Left lung (tissue), 10 donors: ENCODE results near the gene CDC42BPA. TPM values are rescaled to one million over a fixed set of nuclear protein-coding genes. Genes with fewer than 3 reads are reported as not detected.

Experiments used
- ATAC-seq: fragments of 200-7000 bp; cut with Tn5 transposase; one replicate; pipeline ENCODE4 v1.9.1; 2020; ENCODE audit warnings: moderate library complexity
- DNase-seq, 4 donors: peaks; one replicate each; pipeline ENCODE4 v3.0.0-alpha.2; 2013 to 2020
- H3K27ac ChIP-seq, 2 donors: fragments of 200-600 bp; sonication (generic) in 1 of 2; one replicate each; pipeline versions ENCODE4 v1.5.0 to v1.8.0; 2020 to 2021
- H3K27me3 ChIP-seq, 2 donors: fragments of 200-600 bp; sonication (generic) in 1 of 2; one replicate each; pipeline versions ENCODE4 v1.5.0 to v1.8.0; 2020 to 2021
- H3K36me3 ChIP-seq, 2 donors: fragments of 200-600 bp; sonication (generic) in 1 of 2; one replicate each; pipeline versions ENCODE4 v1.5.0 to v1.8.0; 2020 to 2021
- H3K4me1 ChIP-seq, 2 donors: fragments of 200-600 bp; one replicate each; pipeline ENCODE4 v1.8.0; 2021
- H3K4me3 ChIP-seq, 2 donors: fragments of 200-600 bp; sonication (generic) in 1 of 2; one replicate each; pipeline versions ENCODE4 v1.5.0 to v1.8.0; 2020 to 2021; ENCODE audit warnings: mild to moderate bottlenecking in 1 of 2
- H3K9me3 ChIP-seq, 2 donors: fragments of 200-600 bp; sonication (generic) in 1 of 2; one replicate each; pipeline versions ENCODE4 v1.5.0 to v1.8.0; 2020 to 2021
- CTCF ChIP-seq, 2 donors: fragments of 200-600 bp; sonication (generic) in 1 of 2; IDR thresholded peaks; one replicate each; pipeline versions ENCODE4 v1.5.0 to v1.8.0; 2021; ENCODE audit warnings: antibody characterized with exemption in 2 of 2
- intact Hi-C, 2 donors: fragments of 100-400 bp; cut with DNase I; formaldehyde crosslinking; loops; one replicate each; pipeline versions ENCODE4 v1.11.2 to v1.14.2; 2022
- polyA plus RNA-seq, 6 donors: library from polyadenylated mRNA; unstranded; fragments of 120-200 nt; gene quantifications; one replicate each; pipeline ENCODE4 v1.2.1, GENCODE V29; 2013; ENCODE audit not compliant: insufficient read length in 6 of 6
- total RNA-seq, 2 donors: library from RNA; stranded (reverse); fragmentation: NEBNext Ultra II Directional; extraction: Animal tissue kit (Norgen Biotek cat#: 25700); gene quantifications; one replicate each; pipeline ENCODE4 v1.2.1, GENCODE V29; 2021
- donor health status: DM: no; HTN: yes; CAD: no.
- donor health status: DM: no; HTN: no; CAD: no.

Gene CDC42BPA
- total and polyA plus RNA-seq, 8 donors: 35.8 to 49.0 (median 43.4) TPM

- H3K27me3 ChIP-seq: no peaks in the 10 kb centered on the region
- peaks cover 0 to 15% of the 10 kb centered on the region in 2 donors for H3K4me1 ChIP-seq
- H3K9me3 ChIP-seq: no peaks in the 10 kb centered on the region
- no peak overlapping the region for H3K4me3 ChIP-seq
- no peak for DNase-seq
- no peak for TF ChIP-seq CTCF (IDR thresholded peaks at IDR 0.05)
- no peaks in the 10 kb centered on the region for H3K36me3 ChIP-seq
- ATAC-seq: peak; percentile 26
- peak overlapping the region; percentile 16 to 69 for H3K27ac ChIP-seq
- intact Hi-C loops: no loop called here
These were observed 18.6 kb downstream of the CDC42BPA start for GRCh38 chr1:227299688-227300087.

GRCh38 chr1:227299241-227299627, 19.1 kb downstream of the CDC42BPA start:
- peak; percentile 41 for ATAC-seq
- H3K9me3 ChIP-seq: no peaks in the 10 kb centered on the region
- DNase-seq: peak in 1 of 4 donors; percentile 61
- no peaks in the 10 kb centered on the region for H3K36me3 ChIP-seq
- H3K27me3 ChIP-seq: no peaks in the 10 kb centered on the region
- H3K4me1 ChIP-seq: peaks cover 0 to 15% of the 10 kb centered on the region in 2 donors
- H3K27ac ChIP-seq: peak overlapping the region; percentile 16 to 69
- no peak for TF ChIP-seq CTCF (IDR thresholded peaks at IDR 0.05)
- intact Hi-C loops: no loop called here
- H3K4me3 ChIP-seq: no peak overlapping the region

- DNase-seq (no peak), ATAC-seq (no peak)
- no peaks in the 10 kb centered on the region for H3K9me3 ChIP-seq
- intact Hi-C loops: no loop called here
- peak overlapping the region; percentile 16 to 69 for H3K27ac ChIP-seq
- peaks cover 0 to 15% of the 10 kb centered on the region in 2 donors for H3K4me1 ChIP-seq
- no peaks in the 10 kb centered on the region for H3K27me3 ChIP-seq
- H3K4me3 ChIP-seq: no peak overlapping the region
- no peak for TF ChIP-seq CTCF (IDR thresholded peaks at IDR 0.05)
- H3K36me3 ChIP-seq: no peaks in the 10 kb centered on the region
These were observed 19.6 kb downstream of the CDC42BPA start for GRCh38 chr1:227298512-227299240.

GRCh38 chr1:227297073-227297793, 21.1 kb downstream of the CDC42BPA start:
- DNase-seq (no peak), ATAC-seq (no peak)
- TF ChIP-seq CTCF (IDR thresholded peaks at IDR 0.05): no peak
- intact Hi-C loops: no loop called here
- Histone ChIP-seq H3K4me1 (peaks cover 0 to 15% of the 10 kb centered on the region in 2 donors), H3K27ac (no peak overlapping the region), H3K4me3 (no peak overlapping the region), H3K36me3 (no peaks in the 10 kb centered on the region), H3K27me3 (no peaks in the 10 kb centered on the region), H3K9me3 (no peaks in the 10 kb centered on the region)

GRCh38 chr1:227295609-227296008, 22.7 kb downstream of the CDC42BPA start:
- Histone ChIP-seq H3K27me3 (no peaks in the 10 kb centered on the region), H3K4me1 (peaks cover 0 to 15% of the 10 kb centered on the region in 2 donors), H3K9me3 (no peaks in the 10 kb centered on the region), H3K27ac (no peak overlapping the region), H3K36me3 (no peaks in the 10 kb centered on the region), H3K4me3 (no peak overlapping the region)
- ATAC-seq (no peak), DNase-seq (no peak)
- no peak for TF ChIP-seq CTCF (IDR thresholded peaks at IDR 0.05)
- intact Hi-C loops: no loop called here
